Left ventricle myocardium inferior (tissue), 1 donor: ENCODE results near the gene CNFN. TPM values are rescaled to one million over a fixed set of nuclear protein-coding genes. Genes with fewer than 3 reads are reported as not detected.

Experiments used
- DNase-seq: peaks from one replicate; pipeline ENCODE4 v3.0.0-alpha.2; 2020
- H3K27ac ChIP-seq: fragments of 200-600 bp; replicated peaks from 2 replicates; pipeline ENCODE4 v1.8.0; 2021
- H3K27me3 ChIP-seq: fragments of 200-600 bp; 2 replicates; pipeline ENCODE4 v1.8.0; 2021; ENCODE audit warnings: low read depth
- H3K36me3 ChIP-seq: fragments of 200-600 bp; 2 replicates; pipeline ENCODE4 v1.8.0; 2021
- H3K4me1 ChIP-seq: fragments of 200-600 bp; 2 replicates; pipeline ENCODE4 v1.8.0; 2021
- H3K4me3 ChIP-seq: fragments of 200-600 bp; 2 replicates; pipeline ENCODE4 v1.8.0; 2021; ENCODE audit warnings: mild to moderate bottlenecking, moderate library complexity
- H3K9me3 ChIP-seq: fragments of 200-600 bp; replicated peaks from 2 replicates; pipeline ENCODE4 v1.8.0; 2021
- CTCF ChIP-seq: fragments of 200-600 bp; IDR thresholded peaks from 2 replicates; pipeline ENCODE4 v1.8.0; 2021; ENCODE audit warnings: antibody characterized with exemption, mild to moderate bottlenecking, borderline replicate concordance
- intact Hi-C: fragments of 100-400 bp; cut with micrococcal nuclease; formaldehyde crosslinking; loops from one replicate; pipeline ENCODE4 v1.11.0; 2022
- total RNA-seq: library from RNA; stranded (reverse); fragmentation: NEBNext Ultra II Directional; extraction: Animal tissue kit (Norgen Biotek cat#: 25700); gene quantifications from one replicate; pipeline ENCODE4 v1.2.1, GENCODE V29; 2021
- donor health status: DM: no; HTN: yes; CAD: no; lungs with severe emphysema.

The CNFN gene
- total RNA-seq, 1 donor from 2014 or later, result 0.49 TPM

DNA sequence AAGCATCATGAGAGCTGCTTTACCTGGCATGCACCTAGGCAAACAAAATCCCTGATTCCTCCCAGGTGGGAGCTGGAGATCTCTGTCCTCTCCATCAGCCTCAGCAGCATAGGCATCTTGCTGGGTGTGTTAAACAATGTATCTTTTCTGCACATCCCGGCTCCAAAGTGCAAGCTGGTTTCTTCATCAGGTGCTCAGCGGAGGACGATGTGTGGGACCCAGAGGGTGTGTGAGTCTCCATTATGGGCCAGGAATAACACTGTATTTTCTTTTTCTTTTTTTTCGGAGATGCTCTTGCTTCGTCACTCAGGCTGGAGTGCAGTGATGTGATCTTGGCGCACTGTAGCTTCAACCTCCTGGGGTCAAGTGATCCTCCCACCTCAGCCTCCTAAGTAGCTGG is 9.9 kb downstream of the CNFN start:
- DNase-seq, result no peak
- H3K9me3 ChIP-seq, result no peaks in the 10 kb centered on the region
- H3K36me3 ChIP-seq, result peaks cover 17% of the 10 kb centered on the region
- TF ChIP-seq CTCF, result no peak
- H3K27ac ChIP-seq, result no peak overlapping the region
- no peak overlapping the region for H3K4me3 ChIP-seq
- intact Hi-C loops, result no loop called here
- no peaks in the 10 kb centered on the region for H3K4me1 ChIP-seq
- peaks cover 12% of the 10 kb centered on the region for H3K27me3 ChIP-seq

GRCh38 chr19:42378225-42379215 is 11.6 kb downstream of the CNFN start:
- Histone ChIP-seq H3K27me3 (peaks cover 7% of the 10 kb centered on the region), H3K9me3 (no peaks in the 10 kb centered on the region), H3K4me1 (no peaks in the 10 kb centered on the region), H3K36me3 (peaks cover 33% of the 10 kb centered on the region), H3K27ac (no peak overlapping the region), H3K4me3 (no peak overlapping the region)
- no peak for DNase-seq
- intact Hi-C loops, result no loop called here
- no peak for TF ChIP-seq CTCF

- peaks cover 41% of the 10 kb centered on the region for H3K36me3 ChIP-seq
- no peaks in the 10 kb centered on the region for H3K9me3 ChIP-seq
- DNase-seq, result no peak
- no peak for TF ChIP-seq CTCF
- no peaks in the 10 kb centered on the region for H3K4me1 ChIP-seq
- no peak overlapping the region for H3K27ac ChIP-seq
- H3K4me3 ChIP-seq, result no peak overlapping the region
- H3K27me3 ChIP-seq, result no peaks in the 10 kb centered on the region
- intact Hi-C loops, result no loop called here
Observed at GRCh38 chr19:42376177-42376555, 13.9 kb downstream of the CNFN start.

DNA sequence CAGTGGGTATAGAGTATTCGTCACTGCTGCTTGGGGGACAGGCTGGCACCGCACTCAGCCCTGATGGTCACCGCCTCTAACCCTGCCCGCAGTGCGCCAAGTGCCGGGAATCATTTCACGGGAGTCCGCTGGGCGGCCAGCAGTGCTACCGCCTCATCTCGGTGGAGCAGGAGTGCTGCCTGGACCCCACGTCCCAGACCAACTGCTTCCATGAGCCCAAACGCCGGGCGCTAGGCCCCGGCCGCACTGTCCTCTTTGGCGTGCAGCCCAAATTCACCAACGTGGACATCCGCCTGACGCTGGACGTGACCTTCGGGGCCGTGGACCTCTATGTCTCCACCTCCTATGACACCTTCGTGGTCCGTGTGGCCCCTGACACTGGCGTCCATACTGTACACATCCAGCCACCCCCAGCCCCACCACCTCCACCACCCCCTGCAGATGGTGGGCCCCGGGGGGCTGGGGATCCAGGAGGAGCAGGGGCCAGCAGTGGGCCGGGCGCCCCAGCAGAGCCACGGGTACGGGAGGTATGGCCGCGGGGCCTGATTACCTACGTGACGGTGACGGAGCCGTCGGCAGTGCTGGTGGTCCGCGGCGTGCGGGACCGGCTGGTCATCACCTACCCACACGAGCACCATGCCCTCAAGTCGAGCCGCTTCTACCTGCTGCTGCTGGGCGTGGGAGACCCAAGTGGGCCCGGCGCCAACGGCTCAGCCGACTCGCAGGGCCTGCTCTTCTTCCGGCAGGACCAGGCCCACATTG is 14.5 kb downstream of the CNFN start:
- H3K27ac ChIP-seq, result no peak overlapping the region
- H3K9me3 ChIP-seq, result no peaks in the 10 kb centered on the region
- no peak for TF ChIP-seq CTCF
- peaks cover 44% of the 10 kb centered on the region for H3K36me3 ChIP-seq
- DNase-seq, result no peak
- H3K27me3 ChIP-seq, result no peaks in the 10 kb centered on the region
- intact Hi-C loops, result no loop called here
- no peak overlapping the region for H3K4me3 ChIP-seq
- H3K4me1 ChIP-seq, result no peaks in the 10 kb centered on the region

DNA sequence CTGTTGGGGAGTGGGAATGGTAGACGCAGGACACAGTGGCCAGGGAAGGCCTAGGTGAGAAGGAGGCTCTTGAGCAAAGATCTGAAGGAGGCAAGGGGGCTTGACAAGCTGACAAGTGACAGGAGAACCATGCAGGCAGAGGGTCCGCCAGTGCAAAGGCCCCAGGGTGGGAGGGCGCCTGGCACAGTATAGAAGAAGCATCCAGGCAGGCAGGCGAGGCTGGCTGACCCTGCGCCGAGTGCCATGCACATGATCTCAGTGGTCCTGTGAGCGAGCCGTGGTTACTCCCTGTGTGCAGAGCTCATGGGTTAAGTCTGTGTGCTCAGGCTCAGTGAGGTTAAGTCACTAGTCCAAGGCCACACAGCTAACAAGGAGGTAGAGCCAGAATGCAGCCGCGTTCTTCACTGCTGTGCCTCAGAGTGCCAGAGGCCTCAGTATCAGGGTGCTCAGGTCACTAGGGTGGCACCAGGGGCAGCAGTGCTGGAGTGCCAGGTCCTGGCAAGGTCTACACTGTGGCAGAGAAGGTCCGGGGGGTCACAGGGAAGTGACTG is 15.2 kb downstream of the CNFN start:
- no peak for TF ChIP-seq CTCF
- Histone ChIP-seq H3K9me3 (no peaks in the 10 kb centered on the region), H3K36me3 (peaks cover 44% of the 10 kb centered on the region), H3K27ac (no peak overlapping the region), H3K4me1 (no peaks in the 10 kb centered on the region), H3K27me3 (no peaks in the 10 kb centered on the region), H3K4me3 (no peak overlapping the region)
- intact Hi-C loops, result no loop called here
- DNase-seq, result no peak
